ENCODE results near the gene SULT2B1.

GRCh38 chr19:48627201-48627864 is 75.4 kb downstream of the SULT2B1 start:
- TF ChIP-seq CTCF (IDR thresholded peaks at IDR 0.05) (no peak), ZFX (IDR thresholded peaks at IDR 0.05; ENCODE audit: borderline replicate concordance) (no peak)

All from 22Rv1 (cell line).